ENCODE measurements around the gene MAP4K4.

The MAP4K4 gene

DNA sequence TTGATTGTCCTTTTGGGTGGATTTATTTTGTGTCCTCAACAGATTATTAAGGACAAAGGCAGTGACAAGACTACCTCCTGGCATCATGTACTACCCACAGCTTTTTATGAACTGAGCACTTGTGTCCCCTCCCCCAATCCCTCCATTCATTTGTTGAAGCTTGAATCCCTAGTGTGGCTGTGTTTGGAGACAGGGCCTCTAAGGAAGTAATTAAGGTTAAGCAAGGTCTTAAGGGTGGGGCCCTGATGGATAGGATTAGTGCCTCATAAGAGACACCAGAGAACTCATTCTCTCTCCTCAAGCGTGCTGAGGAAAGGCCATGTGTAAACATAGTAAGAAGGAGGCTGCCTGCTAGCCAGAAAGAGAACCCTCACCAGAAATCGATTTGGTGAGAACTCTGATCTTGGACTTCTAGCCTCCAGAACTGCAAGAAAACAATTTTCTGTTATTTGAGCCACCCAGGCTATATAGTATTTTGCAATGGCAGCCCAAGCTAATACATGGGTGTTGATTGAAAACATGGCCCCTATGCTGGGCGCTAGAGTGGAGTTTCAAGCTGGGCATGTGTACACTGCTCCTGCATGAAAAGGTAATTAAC, 3.4 kb upstream of the MAP4K4 start:
- no peak for DNase-seq

DNA sequence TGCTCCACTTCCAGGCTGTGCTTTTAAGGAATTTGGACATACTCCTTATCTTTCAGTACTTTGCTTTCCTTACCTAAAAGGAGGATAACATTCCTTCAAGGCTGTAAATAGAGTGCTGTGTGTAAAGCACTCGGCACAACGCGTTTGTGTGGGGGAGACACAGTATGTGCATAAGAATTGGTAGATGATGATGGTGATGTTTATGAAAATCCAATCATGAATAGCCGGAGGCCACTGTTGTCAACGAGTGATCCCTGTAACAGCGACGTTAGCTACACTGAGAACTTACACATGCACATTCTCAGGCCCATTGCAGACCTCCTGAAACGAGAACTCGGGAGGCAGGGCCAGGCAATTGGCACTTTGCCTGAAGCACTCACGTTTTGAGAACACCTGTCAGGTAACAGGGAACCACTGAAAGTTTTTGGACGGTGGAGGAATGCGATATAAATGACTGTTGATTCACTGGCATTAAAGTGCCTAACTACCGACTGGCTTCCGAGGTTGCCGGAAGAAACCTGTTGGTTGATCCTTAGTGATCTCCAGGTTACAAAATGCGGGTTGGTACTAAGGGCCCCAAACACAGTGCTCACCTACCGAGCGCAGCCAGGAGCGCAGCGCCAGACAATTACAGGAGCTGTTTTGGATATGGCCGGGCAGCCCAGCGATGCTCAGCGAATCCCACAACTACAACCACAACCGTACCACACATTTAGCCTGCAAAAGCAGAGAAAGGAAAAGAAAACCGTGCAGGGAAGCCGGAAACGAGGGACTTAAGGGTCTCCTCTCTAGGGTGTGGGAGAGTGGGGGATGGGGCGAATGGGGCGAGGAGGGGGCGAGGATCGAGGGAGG, 1.0 kb upstream of the MAP4K4 start:
- no peak for DNase-seq

DNA sequence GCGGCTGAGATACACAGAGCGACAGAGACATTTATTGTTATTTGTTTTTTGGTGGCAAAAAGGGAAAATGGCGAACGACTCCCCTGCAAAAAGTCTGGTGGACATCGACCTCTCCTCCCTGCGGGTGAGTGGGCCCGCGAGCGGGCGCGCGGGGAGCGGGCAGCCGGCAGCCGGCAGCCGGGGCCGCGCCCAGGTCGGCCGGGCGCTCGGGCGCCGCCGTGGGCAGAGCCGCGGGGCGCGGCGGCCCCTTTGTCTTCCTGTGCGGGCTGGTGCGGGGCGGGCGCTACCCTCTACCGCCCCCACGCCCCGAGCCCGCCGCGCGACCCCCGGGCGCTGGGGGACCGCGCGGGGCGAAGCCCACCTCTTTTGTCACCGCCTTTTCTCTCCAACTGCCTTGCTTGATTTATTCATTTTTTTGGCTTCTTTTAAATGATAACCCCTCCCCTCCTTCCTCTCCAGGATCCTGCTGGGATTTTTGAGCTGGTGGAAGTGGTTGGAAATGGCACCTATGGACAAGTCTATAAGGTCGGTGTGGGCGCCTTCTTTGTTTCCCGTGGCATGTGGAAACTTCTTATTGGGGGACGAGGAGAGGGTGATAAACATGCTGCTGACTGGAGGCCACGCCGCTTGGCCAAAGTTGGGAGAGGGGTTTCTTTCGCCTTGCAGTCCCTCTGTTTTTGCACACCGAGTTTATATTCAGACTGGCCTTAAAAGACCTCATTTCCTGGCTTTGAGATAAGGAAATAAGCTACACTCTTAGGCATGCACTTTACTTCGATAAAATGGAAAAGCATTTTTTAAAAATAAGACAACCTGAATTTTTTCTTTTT, 722 bp downstream of the MAP4K4 start:
- DNase-seq: no peak

DNA sequence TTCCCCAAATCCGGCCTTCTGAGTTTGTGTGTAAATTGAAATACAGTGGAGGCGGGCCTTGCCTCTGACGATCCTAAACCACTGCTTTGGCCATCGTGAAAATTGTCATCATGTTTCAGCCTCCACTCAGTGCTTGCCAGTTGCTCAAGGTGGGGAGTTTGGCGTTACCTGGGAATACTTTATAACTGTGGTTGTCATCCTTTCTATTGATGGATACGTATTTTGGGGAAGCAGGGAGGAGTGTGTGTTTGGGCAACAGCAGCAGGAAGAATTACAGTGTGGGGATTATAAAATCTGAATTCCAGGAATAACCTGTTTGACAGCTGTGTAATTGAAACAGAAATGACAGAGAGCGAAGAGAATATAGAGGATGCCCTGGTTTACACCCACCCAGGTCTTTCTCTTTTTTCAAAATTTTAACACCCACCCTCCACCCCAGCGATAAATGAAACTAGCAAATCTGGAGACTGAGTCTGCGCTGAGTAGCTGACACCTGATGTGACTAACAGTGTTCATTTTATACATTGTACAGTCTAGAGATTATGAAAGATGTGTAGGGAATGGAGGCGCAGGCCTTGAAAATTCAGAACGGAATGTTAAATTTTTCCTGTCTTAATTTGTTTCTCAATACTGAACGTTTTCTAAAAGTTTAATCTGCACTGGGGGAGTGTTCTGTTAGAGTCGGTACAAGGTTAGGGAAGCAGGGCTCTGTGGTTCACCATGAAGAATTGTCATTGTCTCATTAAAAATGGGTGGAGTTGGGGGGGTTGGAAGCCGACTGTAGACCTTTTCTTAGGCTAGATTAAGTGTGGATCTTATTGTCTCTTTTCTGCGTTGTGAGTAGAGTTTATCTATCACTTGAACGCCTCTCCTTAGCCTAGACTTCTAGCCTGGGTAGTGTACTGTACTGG, 1.6 kb downstream of the MAP4K4 start:
- no peak for DNase-seq

DNA sequence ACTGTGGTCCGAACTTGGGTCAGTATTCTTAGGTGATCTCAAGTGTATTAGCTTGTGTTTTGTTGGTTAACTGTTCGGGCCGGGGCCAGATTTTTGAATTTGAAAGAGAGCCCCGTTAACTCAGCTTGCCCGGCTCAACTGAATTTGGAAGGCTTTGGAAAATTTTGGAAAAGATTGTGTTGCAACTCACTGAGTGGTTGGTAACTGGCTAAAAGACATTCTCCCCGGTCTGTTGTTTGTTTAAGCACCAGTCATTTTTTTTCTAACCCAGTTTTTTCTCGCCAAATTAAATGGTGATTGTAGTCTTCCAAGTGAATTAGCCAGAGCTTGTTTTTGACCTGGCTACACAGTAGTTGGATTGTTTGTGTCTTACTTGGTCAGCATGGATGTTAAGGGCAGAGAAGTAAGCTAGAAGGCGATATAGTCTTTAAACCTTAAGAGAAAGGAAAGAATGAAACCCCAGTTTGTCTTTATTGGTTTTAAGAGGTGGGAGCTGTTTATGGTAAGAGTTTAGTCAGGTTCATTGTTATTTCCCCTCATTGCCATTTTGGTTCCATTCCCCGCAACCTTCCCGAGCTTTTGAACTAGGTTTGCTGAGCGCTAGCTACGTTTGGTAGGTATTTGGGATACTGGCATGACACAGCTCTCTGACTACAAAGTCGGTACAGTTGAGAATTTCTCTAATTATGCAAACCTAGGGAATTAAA, 2.4 kb downstream of the MAP4K4 start:
- no peak for DNase-seq

DNA sequence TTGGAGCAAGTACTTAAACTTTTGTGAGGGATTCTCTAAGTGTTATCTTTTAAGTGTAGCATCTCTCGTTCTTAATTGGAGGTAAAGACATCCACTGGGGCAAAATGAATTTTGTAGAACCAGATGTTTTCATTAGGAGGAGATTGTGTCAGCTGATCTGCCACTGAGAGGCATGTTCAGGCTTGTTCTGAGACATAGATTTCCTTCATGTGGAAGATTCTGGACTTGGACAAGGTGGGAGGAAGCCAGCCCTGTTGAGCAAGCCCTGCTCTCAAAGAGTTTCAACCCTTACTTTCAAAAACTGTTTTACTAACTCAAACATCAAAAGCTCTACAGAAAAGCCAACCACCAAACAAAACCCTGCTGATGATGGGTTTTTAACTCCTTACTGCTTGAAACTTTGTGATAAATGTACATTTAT, 6.5 kb downstream of the MAP4K4 start:
- DNase-seq: no peak

DNA sequence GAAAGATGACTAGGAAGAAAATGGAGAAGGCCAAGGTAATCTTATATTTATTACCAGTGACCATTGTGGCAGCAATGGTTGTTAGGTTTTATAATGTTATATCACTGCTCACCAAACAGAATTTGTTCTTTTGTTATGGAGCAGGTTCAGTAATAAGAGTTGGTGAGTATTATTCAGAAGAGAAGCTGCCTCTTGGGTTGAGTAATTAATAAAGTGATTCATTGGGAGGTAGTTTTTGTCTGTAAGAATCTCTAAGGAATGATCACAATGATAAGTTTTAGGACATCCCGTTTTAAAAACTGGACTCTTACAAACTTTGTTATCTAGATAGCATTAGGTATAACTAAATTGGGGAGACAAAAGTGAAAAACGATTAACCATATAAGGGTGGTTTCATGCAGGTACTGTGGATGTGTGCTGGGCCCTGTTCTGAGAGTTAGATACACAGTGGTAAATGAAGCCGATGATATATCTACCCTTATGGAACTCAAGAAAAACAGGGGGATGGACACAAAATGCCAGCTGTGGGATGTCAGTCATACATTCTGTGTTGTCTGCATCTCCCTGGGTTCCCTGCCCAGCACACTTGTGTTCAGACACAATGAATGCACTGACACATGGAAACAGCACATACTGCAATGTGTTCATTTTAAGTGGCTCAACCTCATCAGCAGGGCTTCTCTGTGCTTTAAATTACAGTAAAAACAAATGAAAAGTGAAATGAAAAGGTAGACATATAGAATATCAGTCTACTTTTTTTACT, 7.5 kb downstream of the MAP4K4 start:
- no peak for DNase-seq

DNA sequence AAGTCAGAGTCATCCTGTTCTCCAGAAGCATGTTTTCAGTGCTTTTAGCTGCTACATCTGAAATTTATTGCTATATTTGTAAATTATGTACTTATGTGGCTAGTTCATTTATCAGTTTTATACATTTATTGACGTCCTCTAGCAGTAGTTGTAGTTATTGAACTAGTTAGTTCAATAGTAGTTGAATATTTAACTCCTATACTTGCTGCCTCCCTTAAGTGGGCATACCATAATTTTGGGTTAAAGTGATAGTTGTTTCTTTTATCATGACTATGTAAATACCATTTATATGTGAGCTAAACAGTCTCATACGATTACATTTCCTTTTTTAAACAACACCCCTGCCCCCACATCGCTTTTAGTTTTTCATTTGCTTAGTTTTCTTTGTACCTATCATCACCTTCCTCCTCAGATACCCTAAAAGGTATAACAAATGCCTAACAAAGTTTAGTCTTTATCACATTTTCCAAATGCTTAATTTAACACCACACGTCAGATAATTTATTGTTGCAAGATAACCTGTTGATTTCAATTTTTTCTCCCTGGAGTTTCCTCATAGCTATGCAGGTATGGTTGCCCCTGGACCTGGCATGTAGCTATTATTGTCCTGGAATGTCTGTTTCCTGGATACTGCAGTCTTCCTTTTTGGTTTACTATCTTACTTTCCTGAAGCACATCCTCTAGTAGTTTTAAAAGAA, 8.8 kb downstream of the MAP4K4 start:
- DNase-seq: no peak

DNA sequence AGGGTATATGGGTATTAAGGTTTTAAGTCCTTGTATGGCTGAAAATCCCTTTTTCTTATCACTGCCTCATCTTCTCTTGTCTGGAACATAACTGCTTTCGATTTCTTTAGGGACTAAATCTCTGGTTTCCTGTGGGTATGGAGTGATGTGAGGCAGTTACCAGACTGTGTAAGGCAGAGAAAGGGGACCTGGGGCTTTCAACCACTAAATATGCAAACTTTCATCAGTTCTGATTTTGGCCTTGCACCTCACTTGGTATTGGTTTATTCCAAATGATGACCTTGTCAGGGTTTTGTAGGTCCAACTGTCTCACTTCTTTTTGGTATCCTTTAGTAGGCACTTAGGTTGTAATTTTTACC, 9.3 kb downstream of the MAP4K4 start:
- no peak for DNase-seq

DNA sequence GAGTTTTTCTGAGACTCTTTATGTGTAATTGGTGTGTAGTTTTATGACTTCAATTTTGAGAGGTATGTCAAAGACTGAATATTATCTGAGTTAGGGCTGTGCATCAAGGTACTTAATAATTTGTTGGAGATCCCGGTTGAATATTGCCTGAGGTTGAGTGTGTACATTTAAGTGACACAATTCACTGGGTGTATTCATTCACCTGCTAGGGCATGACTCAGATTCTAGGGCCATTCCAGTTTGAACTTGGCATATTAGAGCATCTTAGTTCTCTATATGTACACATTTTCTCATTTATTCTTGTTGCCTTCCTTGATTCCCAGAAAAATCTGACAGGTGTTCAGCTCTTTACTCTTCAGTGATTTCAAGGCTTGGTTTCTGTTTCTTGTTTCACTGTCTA, 12.5 kb downstream of the MAP4K4 start:
- no peak for DNase-seq

DNA sequence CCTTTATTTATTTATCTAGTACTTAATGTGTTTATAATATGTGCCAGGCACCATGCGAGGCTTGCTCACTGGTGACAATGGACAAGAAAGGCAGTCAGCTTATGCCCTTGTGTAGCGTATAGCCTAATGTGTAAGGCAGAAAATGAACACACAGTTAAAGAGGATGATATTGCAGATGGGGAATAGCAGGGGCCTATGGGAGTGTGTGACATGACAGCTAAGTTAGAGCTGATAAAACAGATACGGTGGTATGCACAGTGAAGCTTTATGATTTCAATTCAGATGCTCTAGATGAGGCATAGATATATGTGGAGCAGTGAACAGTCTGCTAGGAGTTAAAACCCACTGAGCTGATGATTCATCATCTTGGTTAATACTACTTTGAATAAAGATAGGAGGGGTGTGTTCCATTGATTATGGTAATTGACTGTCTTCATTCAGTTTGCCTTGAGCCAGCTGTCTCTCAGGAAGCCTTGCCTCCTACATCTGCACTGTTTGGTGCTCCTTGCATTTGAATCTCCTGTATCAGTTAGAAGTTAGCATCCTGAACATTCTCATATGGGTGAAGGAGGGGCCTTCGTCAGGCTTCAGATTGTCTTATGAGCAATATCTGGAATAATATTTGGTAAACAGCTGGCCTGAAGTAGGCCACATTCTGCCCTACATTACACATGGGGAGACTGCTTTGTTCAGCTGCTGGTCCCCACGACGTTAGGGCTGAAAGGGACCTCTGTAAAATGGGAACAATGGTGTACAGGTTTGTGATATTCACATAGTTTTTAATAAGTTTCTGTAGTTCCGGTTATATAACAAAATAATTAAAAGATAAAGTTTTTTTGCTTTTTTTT, 13.2 kb downstream of the MAP4K4 start:
- DNase-seq: no peak

DNA sequence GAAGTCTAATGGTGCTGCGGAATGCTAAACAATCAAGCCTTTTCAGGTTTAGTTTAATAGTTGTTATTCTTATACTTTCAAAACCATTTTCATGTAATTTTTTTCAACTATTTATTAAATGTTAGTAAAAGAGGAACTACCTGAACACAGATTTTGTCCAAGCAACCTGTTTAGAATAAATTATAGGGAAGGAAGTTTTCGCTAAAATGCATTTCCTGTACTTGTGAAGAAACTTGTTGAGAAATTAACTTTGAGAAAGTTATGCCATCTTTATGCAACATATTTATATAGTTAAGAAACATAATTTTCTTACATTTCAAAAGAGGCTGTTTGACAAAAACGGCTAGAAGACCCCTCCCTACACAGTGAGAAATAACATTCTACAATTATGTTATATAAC, 16.6 kb downstream of the MAP4K4 start:
- no peak for DNase-seq

DNA sequence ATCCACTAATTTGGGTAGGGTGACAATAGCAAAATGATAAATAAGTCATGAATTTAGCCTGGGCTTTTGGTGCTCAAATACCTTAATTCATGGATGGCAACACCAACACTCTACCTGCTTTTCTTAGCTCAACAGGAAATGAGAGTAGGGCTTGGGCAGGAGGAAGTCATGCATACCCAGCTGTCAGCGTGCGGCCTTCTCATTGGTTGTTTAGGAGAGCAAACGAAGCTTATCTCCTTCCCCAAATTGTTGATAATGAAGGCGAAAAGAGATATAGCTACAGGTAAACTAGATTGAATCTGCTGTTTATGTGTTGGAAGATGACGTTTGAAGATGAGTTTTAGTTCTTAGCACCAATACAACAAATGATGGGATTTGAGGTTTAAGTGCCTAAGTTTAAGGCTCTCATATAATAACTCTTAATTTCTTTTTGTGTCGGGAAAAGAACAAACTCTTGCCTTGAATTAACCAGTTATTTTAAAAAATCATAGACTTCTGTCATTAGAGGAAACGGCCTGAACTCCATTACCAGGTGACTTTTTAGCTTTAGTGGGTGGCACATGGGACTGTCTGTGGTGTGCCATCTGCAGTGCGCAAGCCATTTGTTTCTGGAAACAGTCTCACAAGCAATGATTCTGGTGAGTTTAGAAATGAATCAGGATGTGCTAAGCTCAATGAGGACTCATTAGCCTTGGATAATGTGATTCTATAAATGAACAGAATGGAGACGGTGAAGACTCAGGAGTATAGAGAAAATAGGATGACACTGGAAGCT, 19.8 kb downstream of the MAP4K4 start:
- DNase-seq: peak; percentile 50

DNA sequence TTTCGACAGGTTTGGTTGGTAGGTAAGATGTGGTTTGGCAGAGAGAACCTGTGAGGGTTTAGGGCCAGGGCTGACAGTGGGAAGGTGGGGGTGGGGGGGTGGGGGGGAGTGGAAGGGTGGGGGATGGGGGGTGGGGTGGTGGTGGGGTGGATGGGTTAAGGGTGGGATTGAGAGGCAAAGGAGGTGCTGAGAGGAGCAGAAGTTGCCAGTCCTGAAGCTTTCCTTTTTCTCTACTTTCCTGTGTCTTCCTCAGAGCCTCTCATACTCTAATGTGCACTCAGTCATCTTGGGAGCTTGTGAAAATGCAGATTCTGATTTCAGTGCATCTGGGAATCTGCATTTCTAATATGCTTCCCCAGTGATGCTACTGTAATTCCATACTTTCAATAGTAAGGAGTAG, 21.0 kb downstream of the MAP4K4 start:
- no peak for DNase-seq

DNA sequence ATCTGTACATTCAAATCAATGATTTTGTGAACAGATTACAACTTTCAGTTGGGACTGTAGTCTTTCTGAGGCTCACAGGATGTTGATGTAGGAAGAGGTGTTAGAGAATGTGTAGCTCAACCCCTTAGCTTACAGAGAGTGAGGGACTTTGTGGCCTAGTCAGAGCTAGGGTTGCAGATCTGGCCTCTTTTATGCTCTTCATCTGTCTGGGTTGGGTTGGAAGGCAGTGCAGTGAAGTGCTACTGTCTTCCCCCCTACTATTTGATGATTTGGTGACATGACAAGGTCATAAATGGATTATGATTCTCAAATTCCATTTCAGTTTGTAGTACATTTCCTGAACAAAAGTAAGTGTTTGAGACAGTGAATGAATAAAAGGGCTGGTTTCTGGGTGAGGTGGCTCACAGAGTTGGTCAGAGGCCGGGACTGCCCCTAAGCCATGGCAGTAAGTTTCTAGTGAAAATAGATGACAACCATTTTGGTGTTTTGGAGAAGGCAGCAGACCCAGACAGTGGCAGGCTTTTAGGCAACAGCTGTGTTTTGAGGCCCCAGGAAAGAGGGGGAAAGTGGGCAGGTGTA, 21.6 kb downstream of the MAP4K4 start:
- DNase-seq: no peak

DNA sequence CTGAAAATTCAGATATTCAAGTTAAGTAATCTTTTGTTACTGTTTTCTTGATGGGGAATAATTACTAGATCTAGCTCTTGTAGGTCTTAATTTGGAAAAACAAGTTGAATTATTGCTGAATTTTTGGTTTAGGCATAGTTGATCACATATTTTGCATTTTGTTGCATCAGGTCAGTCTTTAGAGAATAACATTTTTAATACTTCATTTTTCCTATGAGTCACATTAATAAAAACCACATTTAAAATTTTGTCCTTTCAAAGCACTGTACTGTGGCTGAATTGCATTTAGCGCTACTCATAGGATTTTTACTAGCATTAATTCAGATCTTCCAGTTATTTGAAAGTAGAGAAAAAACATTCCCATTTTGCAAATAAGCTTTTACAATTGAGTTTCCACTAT, 23.2 kb downstream of the MAP4K4 start:
- DNase-seq: no peak

DNA sequence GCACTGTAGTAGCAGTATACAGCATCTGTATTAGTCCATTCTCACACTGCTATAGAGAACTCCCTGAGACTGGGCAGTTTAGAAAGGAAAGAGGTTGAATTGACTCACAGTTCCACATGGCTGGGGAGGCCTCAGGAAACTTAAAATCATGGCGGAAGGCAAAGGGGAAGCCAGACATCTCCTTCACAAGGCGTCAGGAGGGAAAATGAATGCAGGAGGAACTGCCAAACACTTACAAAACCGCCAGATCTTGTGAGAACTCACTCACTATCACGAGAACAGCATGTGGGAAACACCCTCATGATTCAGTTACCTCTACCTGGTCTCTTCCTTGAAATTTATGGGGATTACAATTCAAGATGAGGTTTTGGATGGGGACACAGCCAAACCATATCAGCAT, 25.4 kb downstream of the MAP4K4 start:
- DNase-seq: no peak

DNA sequence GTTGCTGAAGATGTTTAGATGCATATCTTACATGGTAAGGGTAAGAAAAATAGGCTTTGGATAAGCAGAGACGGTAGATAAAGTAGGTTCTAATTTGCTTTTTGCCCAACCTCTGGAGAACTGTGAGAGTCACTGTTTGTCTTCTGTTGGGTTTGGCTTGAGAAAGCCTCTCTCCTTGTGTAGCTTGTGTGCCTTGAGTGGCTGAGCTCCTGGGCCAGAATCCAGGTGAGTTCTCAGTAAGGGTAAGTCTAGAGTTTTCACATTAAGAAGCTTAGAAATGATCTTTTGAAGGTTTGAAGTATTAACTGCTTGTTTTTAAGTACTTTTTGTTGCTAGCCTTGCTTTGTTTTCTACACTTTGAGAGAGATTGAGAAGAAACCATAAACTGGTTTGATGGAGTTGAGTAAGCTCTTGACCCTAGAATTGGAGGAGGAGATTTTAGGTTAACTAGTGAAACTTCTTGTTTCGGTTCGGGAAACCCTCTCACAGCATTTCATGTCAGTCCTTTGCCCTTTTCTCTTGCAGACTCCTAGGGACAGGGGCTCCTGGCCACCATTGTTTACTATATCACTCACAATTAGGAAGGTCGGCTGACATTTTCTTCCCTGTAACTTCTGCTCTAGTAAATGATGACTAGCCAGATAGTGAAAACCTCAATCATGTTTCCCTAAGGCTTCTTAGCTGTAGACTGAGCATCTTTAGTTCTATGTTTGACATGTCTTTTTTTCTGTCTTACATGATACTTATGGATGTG, 26.0 kb downstream of the MAP4K4 start:
- DNase-seq: no peak

Data from activated CD4-positive, alpha-beta T cell treated with anti-CD3 and anti-CD28 coated beads, Interleukin-2, amount 50 U/mL, for 1 hour (primary cell).